NT2/D1 (cell line): ENCODE results near the gene FBXO36.

Source experiments
- DNase-seq: peaks from one replicate; pipeline ENCODE4 v3.0.0-alpha.2; 2011; ENCODE audit warnings: low read depth, low spot score
- H3K27me3 ChIP-seq: 2 replicates; pipeline ENCODE4 v1.6.0; 2011; ENCODE audit warnings: mild to moderate bottlenecking; ENCODE audit not compliant: insufficient read length, insufficient read depth
- H3K36me3 ChIP-seq: 2 replicates; pipeline ENCODE4 v1.6.1; 2011; ENCODE audit warnings: mild to moderate bottlenecking, low read length, mixed read lengths; ENCODE audit not compliant: insufficient read depth, insufficient read length
- H3K4me1 ChIP-seq: 2 replicates; pipeline ENCODE4 v1.5.1; 2011; ENCODE audit not compliant: insufficient read depth, insufficient read length
- H3K4me3 ChIP-seq: 2 replicates; pipeline ENCODE4 v1.5.1; 2011; ENCODE audit warnings: low read depth; ENCODE audit not compliant: insufficient read length
- H3K9ac ChIP-seq: 2 replicates; pipeline ENCODE4 v1.6.0; 2011; ENCODE audit warnings: low read depth; ENCODE audit not compliant: insufficient read length
- H3K9me3 ChIP-seq: 2 replicates; pipeline ENCODE4 v1.5.1; 2011; ENCODE audit warnings: mild to moderate bottlenecking, low read length; ENCODE audit not compliant: insufficient read depth
- SUZ12 ChIP-seq: IDR thresholded peaks from 2 replicates; pipeline ENCODE4 v1.6.1; 2011; ENCODE audit not compliant: insufficient read length, insufficient read depth; ENCODE audit errors: extremely low read depth
- YY1 ChIP-seq: IDR thresholded peaks from 2 replicates; pipeline ENCODE4 v1.6.1; 2011; ENCODE audit not compliant: insufficient read length, insufficient read depth
- ZNF274 ChIP-seq: IDR thresholded peaks from 2 replicates; pipeline ENCODE4 v1.6.1; 2011; ENCODE audit warnings: mild to moderate bottlenecking, low read depth, low read length

FBXO36 gene

DNA sequence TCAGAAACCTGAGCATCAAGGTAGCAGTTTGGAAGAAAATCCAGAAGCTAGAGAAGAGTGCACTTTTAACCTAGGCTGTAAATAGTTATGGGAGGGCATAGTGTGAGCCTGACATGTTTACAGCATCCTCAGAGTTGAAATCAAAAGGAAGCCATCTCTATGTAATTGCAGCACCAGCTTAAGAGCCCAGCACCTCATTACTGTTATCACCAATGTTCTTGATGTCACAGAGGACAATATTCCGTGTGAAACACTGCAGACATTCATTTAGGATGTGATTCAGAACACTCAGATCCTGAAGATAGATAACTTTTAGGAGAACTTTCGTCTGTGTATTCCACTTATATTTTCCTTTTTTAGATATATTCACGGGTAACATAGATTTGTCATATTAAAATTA, 48.1 kb downstream of the FBXO36 start:
- DNase-seq, result no peak
- Histone ChIP-seq H3K9ac (no peak overlapping the region), H3K4me1 (no peaks in the 10 kb centered on the region), H3K9me3 (no peaks in the 10 kb centered on the region), H3K4me3 (no peak overlapping the region), H3K36me3 (no peaks in the 10 kb centered on the region), H3K27me3 (no peaks in the 10 kb centered on the region)
- TF ChIP-seq ZNF274 (no peak), YY1 (no peak)

DNA sequence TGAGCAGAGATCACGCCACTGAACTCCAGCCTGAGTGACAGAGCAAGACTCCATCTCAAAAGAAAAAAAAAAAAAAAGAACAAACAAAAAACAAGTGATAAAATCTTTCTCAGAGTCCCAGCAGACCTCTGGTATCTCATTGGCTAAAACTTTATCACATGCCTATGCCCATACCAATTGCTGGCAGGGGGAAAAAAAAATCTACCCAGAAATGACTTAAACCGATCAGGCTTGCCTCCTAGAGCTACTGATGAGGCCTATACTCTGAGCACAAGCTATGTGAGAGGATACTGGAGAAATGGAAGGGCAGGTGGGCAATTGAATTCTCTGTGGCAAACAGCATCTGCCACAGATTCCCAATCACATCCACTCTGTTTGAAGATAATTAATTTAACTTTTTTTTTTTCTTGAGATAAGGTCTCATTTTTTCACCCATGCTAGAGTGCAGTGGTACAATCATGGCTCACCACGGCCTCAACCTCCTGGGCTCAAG, 49.0 kb downstream of the FBXO36 start:
- Histone ChIP-seq H3K9me3 (no peaks in the 10 kb centered on the region), H3K36me3 (no peaks in the 10 kb centered on the region), H3K27me3 (no peaks in the 10 kb centered on the region), H3K9ac (no peak overlapping the region), H3K4me1 (no peaks in the 10 kb centered on the region), H3K4me3 (no peak overlapping the region)
- DNase-seq, result no peak
- TF ChIP-seq YY1 (no peak), SUZ12 (no peak), ZNF274 (no peak)

DNA sequence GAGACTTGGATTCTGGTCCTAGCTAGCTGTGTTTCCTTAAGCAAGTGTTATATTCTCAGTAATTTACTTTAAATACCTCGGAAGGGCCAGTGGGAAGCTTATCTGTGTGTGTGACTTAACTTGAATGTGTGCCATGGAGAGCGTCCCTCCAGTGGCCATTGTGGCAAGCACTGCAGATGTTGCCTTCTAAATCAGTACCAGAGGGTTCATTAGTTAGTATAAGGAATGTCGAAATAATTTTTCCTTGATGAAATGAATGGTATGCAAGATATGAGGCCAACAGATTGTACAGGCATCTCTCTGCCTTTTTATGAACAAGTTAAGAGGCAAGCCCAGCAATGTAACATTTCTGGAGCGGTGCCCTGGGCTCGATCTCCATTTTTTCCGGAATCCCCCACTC, 52.0 kb downstream of the FBXO36 start:
- H3K4me1 ChIP-seq, result no peaks in the 10 kb centered on the region
- peaks cover 7% of the 10 kb centered on the region for H3K36me3 ChIP-seq
- H3K4me3 ChIP-seq, result no peak overlapping the region
- H3K9me3 ChIP-seq, result no peaks in the 10 kb centered on the region
- no peak for TF ChIP-seq ZNF274
- TF ChIP-seq SUZ12, result no peak
- TF ChIP-seq YY1, result no peak
- H3K27me3 ChIP-seq, result no peaks in the 10 kb centered on the region
- no peak overlapping the region for H3K9ac ChIP-seq
- DNase-seq, result no peak

DNA sequence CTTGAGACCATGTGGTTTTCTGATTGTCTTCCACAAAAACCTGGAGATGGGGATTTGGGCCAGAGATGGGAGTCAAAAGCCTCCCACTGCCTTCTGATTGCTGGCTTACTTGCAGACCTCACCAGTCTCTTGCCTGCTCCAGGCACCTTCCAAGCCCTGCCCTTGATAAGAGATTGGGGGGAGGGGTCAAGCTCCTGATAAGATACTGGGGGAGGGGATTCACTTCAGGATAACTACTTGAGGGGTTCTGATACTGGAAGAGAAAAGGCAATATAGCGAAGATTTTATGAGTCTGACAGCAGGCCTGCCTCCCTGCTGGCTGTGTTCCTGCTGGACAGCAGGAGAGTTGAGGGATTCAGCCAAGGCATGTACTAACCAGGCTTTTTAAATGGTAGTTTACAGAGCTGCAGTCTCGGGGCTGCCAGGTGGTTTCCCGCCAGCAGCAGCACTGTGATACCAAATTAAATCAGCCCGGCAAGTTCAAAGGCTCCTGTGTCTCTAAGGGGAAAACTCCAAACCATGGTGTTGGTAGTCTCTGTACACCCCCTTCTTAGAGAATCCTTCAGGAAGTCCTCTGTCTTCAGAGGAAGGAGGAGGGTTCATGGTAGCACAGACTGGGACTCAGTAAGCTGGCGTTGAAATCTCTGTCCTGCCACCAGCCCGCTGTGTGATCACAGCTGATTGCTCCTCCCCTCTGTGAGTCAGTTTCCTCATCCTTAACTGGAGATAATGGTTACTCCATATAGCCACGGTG, 58.3 kb downstream of the FBXO36 start:
- H3K36me3 ChIP-seq, result peaks cover 11% of the 10 kb centered on the region
- H3K4me3 ChIP-seq, result no peak overlapping the region
- peak overlapping the region; percentile 36 for H3K9ac ChIP-seq
- H3K4me1 ChIP-seq, result peaks cover 4% of the 10 kb centered on the region
- no peak for DNase-seq
- TF ChIP-seq ZNF274 (no peak), SUZ12 (no peak), YY1 (no peak)
- H3K9me3 ChIP-seq, result no peaks in the 10 kb centered on the region
- H3K27me3 ChIP-seq, result no peaks in the 10 kb centered on the region

DNA sequence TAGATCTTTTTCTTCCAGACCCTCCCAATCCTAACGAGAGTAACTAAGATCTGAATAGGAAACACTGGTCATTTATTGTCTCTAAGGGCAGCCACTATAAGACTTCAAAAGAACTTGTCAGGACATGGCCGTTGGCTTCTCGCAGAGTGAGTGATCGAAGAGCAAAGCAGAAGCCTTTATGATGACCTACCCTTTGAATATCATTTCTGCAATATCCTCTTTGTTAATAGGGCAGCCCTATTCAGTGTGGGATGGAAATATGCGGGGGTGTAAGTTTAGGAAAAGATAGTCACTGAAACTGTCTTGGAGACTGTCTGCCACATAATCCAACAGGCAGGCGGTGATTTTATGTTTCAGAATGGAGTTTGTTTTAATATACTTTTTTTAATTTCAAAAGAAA, 70.9 kb downstream of the FBXO36 start:
- DNase-seq, result no peak
- no peak overlapping the region for H3K4me3 ChIP-seq
- no peak overlapping the region for H3K9ac ChIP-seq
- TF ChIP-seq YY1 (no peak), SUZ12 (no peak), ZNF274 (no peak)
- no peaks in the 10 kb centered on the region for H3K27me3 ChIP-seq
- peaks cover 10% of the 10 kb centered on the region for H3K36me3 ChIP-seq
- H3K4me1 ChIP-seq, result no peaks in the 10 kb centered on the region
- no peaks in the 10 kb centered on the region for H3K9me3 ChIP-seq

DNA sequence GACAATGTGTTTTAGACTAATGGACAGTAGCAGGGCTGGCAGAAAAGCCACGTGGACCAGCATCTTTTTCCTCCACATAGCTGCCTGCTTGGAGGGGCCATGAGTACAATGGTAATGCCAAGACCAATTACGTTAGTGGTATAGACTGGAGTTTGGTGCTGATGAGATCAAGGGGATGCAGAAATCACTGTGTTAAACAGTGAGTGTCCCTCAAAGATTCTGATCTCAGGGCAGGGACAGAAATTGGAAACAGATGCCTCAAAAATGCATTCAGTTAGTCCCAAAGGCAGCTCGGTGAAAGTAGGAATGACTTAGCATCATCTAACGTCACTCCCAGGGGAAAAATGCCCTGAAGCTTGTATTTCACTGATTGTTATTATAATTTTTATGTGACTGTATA, 74.0 kb downstream of the FBXO36 start:
- no peak for TF ChIP-seq ZNF274
- no peak for TF ChIP-seq SUZ12
- no peak for TF ChIP-seq YY1
- Histone ChIP-seq H3K9ac (no peak overlapping the region), H3K36me3 (peaks cover 10% of the 10 kb centered on the region), H3K9me3 (no peaks in the 10 kb centered on the region), H3K4me3 (no peak overlapping the region), H3K4me1 (no peaks in the 10 kb centered on the region), H3K27me3 (no peaks in the 10 kb centered on the region)
- DNase-seq, result no peak

DNA sequence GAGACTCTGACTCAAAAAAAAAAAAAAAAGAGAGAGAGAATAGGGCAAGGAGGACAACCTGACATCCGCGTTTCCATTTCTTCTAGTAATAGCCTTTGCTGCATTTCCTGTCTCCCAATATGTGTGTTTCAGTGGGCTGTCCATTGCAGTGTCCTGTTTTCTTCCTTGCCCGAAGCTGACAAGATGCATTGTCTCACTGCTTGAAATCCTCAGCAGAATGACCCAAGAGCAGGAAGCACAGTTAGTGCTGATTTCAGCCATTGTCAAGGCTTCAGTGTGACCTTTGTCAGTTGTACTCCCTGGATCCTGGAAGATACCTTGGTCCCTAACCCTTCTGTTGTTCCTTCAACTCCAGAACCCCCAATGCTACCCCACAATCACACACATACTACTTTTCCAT, 75.3 kb downstream of the FBXO36 start:
- Histone ChIP-seq H3K4me1 (no peaks in the 10 kb centered on the region), H3K36me3 (peaks cover 11% of the 10 kb centered on the region), H3K9me3 (no peaks in the 10 kb centered on the region), H3K4me3 (no peak overlapping the region), H3K27me3 (no peaks in the 10 kb centered on the region), H3K9ac (no peak overlapping the region)
- DNase-seq, result no peak
- TF ChIP-seq YY1 (no peak), SUZ12 (no peak), ZNF274 (no peak)
